Fibroblast of pulmonary artery (primary cell): ENCODE results near the gene TMEM44.
A peak's percentile ranks its signal among the peaks of the same experiment; 100 is the strongest.

Experiments
- DNase-seq: peaks from one replicate; pipeline ENCODE4 v3.0.0-alpha.2; 2010; ENCODE audit warnings: low read depth
- H3K4me3 ChIP-seq: replicated peaks from 2 replicates; pipeline ENCODE4 v1.5.1; 2011; ENCODE audit warnings: low read depth, mild to moderate bottlenecking, control low read depth, low read length, moderate library complexity
- TF ChIP-seq, protein P1 (sequence below): IDR thresholded peaks from 2 replicates; pipeline ENCODE4 v1.5.1; 2011; ENCODE audit warnings: mild to moderate bottlenecking, control low read depth, low read length, inconsistent platforms; ENCODE audit errors: missing control alignments

TMEM44 gene

GRCh38 chr3:194556086-194557056 is 76.8 kb downstream of the TMEM44 start:
- DNase-seq, result peak; percentile 39
- H3K4me3 ChIP-seq, result no peak overlapping the region
- TF ChIP-seq, protein P1, sequence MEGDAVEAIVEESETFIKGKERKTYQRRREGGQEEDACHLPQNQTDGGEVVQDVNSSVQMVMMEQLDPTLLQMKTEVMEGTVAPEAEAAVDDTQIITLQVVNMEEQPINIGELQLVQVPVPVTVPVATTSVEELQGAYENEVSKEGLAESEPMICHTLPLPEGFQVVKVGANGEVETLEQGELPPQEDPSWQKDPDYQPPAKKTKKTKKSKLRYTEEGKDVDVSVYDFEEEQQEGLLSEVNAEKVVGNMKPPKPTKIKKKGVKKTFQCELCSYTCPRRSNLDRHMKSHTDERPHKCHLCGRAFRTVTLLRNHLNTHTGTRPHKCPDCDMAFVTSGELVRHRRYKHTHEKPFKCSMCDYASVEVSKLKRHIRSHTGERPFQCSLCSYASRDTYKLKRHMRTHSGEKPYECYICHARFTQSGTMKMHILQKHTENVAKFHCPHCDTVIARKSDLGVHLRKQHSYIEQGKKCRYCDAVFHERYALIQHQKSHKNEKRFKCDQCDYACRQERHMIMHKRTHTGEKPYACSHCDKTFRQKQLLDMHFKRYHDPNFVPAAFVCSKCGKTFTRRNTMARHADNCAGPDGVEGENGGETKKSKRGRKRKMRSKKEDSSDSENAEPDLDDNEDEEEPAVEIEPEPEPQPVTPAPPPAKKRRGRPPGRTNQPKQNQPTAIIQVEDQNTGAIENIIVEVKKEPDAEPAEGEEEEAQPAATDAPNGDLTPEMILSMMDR, result no peak

DNA sequence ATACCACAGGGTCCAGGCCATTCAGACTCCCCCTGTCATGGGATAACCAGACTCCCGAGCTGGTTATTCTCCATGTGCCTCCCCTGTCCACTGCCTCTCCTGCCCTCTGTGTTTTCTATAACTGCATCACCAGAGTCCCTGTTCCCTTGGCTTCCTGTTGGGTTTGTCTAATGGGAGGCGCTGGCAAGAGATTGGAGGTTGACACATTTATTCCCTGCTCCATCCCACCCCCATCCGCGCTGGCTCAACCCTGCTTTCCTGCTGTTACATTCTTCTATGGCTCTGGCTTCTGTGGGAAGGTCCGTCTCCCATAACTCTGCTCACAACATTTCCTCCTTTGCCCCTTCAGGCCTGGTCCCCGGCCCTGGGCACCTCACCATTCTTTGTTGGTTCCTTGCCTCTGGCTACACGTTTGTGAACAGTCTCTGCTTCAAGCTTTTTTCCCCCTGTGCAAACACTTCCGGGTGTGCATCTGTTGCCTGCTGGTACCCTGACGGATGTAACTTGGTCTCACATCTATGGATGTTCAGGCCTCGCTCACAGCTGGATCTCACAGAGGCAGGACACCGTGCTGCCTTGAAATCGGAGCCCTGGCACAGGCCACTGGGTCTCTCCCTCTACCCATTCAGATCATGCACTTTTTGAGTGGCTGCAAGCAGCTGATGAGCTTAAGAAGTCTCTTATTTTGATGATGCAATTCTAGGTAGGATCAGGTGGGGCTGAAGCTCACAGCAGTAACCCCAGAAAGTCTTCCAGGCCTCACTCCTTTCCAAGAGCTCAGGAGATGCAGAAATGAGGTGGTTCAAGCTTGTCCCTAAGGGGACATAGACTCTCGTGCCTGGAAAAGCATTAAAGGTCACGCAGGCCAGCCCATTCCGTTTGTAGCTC is 77.8 kb downstream of the TMEM44 start:
- TF ChIP-seq, protein P1, result no peak
- H3K4me3 ChIP-seq, result no peak overlapping the region
- no peak for DNase-seq

DNA sequence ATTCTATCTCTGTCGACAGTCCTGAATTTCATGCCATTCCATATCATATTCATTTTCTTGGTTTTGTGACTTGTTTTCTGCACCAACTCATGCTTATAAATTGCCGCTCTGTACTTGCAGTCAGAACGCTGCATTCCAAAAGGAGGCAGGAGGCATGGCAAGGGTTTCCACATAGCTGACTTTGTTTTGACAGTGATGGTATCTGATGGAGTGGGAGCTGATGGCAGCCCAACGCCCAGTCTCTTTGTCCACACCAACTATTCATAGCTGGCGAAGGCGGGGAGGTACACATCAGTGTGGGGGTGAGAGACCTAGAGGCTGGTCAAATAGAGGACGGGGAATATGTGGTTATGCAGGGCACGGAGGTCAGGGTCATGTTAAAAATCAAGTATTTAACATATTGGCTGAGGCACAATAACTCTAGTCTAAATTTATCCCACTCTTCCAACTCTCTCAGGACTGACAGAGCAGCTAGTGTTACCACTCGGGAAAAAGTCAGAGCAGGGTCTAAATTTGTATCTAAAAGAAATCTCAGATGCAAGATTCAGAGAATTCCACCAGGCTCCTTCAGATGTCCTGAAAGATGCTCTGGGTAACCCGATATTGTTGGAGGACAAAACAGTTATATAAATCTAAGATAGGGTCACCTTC is 78.6 kb downstream of the TMEM44 start:
- TF ChIP-seq, protein P1, result no peak
- no peak for DNase-seq
- no peak overlapping the region for H3K4me3 ChIP-seq

DNA sequence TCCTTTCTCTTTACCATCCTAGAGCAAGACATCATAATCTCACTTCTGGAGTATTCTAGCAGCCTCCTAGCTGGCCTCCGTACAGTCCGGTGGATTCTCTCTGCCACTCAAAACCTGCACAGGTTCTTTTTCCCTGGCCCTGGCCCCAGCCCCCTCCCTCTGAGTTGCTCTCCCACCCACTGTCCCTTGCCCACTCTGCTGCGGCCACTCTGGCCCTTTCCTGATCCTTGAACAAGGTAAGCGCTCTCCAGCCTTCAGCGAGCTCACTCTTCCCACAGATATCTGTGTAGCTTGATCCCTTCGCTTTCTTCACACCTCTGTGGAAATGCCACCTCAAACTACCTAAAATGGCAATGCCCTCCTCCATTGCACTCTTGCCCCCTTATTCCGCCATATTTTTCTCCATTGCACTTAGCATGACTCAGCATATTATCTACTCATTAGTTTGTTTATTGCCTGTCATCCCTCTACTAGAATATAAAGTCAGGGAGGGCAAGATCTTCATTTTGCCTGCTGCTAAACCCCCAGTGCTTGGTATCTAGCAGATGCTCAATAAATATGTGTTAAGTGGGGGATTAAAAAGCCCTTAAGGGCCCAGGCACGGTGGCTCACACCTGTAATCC is 80.8 kb downstream of the TMEM44 start:
- TF ChIP-seq, protein P1, result no peak
- no peak overlapping the region for H3K4me3 ChIP-seq
- DNase-seq, result no peak

DNA sequence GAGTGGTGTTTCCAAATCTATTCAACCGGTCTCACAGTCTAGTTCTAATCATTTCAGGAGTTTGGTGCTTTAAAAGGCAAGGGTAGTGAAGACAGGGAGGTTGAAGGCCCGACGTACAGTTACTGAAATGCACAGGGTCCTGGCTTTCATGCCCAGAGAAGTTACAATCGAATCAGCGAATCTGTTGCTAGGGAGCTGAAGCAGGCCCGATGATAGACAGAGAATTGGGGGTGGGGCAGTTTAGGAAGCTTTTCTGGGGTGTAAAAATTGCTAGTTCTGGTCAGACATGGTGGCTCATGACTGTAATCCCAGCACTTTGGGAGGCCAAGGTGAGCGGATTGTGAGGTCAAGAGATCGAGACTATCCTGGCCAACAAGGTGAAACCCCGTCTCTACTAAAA is 83.4 kb downstream of the TMEM44 start:
- no peak for DNase-seq
- TF ChIP-seq, protein P1, result no peak
- H3K4me3 ChIP-seq, result no peak overlapping the region
